SK-N-SH treated with all-trans-retinoic acid at 6 μM for 48 hours (cell line): Measurements from ENCODE around the gene KCNH3.

Experiments used
- ZFP3 ChIP-seq: fragments of 250-450 bp; sonication (Bioruptor Pico); IDR thresholded peaks from 2 replicates; pipeline ENCODE4 v1.5.0; 2020; ENCODE audit warnings: mild to moderate bottlenecking, moderate library complexity
- ZNF565 ChIP-seq: fragments of 450-650 bp; formaldehyde crosslinking; conservative IDR thresholded peaks from 2 replicates; pipeline ENCODE4 v1.5.0; 2020; ENCODE audit warnings: low read depth, mild to moderate bottlenecking, moderate library complexity
- TF ChIP-seq, protein P1 (sequence below): fragments of 250-450 bp; sonication (Bioruptor Pico); IDR thresholded peaks from 2 replicates; pipeline ENCODE4 v1.5.1; 2020; ENCODE audit warnings: low read depth, mild to moderate bottlenecking, moderate library complexity

DNA sequence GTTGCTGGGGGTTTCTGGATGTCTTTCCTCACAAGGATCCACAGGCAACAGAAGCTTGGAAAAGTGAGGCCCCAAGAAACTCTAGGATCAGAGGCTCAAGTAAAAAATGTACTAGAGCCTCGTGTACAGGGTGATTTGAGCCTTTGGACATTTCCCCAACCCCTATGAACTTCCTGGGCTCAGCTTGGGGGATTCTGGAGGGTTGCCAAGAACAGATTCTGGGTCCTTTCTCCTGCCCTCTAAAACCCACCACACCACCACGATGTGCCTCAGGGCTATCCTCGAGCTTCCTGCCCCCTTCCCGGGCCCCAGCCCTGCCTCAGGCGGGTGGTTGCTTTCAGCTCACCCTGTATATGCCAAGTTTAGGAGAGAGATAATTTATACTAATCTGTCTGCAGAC, 66.0 kb downstream of the KCNH3 start:
- TF ChIP-seq, protein P1, sequence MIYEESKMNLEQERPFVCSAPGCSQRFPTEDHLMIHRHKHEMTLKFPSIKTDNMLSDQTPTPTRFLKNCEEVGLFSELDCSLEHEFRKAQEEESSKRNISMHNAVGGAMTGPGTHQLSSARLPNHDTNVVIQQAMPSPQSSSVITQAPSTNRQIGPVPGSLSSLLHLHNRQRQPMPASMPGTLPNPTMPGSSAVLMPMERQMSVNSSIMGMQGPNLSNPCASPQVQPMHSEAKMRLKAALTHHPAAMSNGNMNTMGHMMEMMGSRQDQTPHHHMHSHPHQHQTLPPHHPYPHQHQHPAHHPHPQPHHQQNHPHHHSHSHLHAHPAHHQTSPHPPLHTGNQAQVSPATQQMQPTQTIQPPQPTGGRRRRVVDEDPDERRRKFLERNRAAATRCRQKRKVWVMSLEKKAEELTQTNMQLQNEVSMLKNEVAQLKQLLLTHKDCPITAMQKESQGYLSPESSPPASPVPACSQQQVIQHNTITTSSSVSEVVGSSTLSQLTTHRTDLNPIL (CRISPR knock-in tag): no peak
- TF ChIP-seq ZFP3 (CRISPR knock-in tag): no peak
- TF ChIP-seq ZNF565 (CRISPR knock-in tag): no peak
